Gastrocnemius medialis (tissue), 4 donors: Measurements from ENCODE around the gene ZNF407. TPM values are rescaled to one million over a fixed set of nuclear protein-coding genes. Genes with fewer than 3 reads are reported as not detected.

Experiments
- ATAC-seq, 2 donors: fragments of 150-250 bp; one replicate each; pipeline ENCODE4 v1.9.1; 2016
- DNase-seq, 2 donors: peaks; one replicate each; pipeline ENCODE4 v3.0.0-alpha.2; 2019
- H3K27ac ChIP-seq, 4 donors: fragments of 200-600 bp; sonication (generic); 1 replicate in 1 of 4; 2 replicates in 3 of 4; pipeline ENCODE4 v1.5.1; 2016 to 2018; ENCODE audit warnings: mild to moderate bottlenecking in 2 of 4, moderate library complexity in 1 of 4
- H3K27me3 ChIP-seq, 3 donors: fragments of 200-600 bp; sonication (generic) in 2 of 3; 1 replicate in 1 of 3; 2 replicates in 2 of 3; pipeline versions ENCODE4 v1.5.1 to v1.6.0; 2016 to 2019; ENCODE audit warnings: mild to moderate bottlenecking in 1 of 3, moderate library complexity in 1 of 3
- H3K36me3 ChIP-seq, 2 donors: fragments of 200-600 bp; sonication (generic) in 1 of 2; one replicate each; pipeline ENCODE4 v1.5.1; 2017 to 2018
- H3K4me1 ChIP-seq, 2 donors: fragments of 200-600 bp; sonication (generic) in 1 of 2; one replicate each; pipeline ENCODE4 v1.5.1; 2016 to 2017; ENCODE audit warnings: mild to moderate bottlenecking in 2 of 2
- H3K4me3 ChIP-seq, 4 donors: fragments of 200-600 bp; sonication (generic) in 3 of 4; 1 replicate in 1 of 4; 2 replicates in 3 of 4; pipeline ENCODE4 v1.5.1; 2016 to 2019; ENCODE audit warnings: mild to moderate bottlenecking in 2 of 4
- H3K9me3 ChIP-seq, 3 donors: fragments of 200-600 bp; sonication (generic) in 2 of 3; 1 replicate in 1 of 3; 2 replicates in 2 of 3; pipeline ENCODE4 v1.5.1; 2016 to 2019
- CTCF ChIP-seq, 5 experiments: fragments of 450-650 bp in 3 of 5; fragments of 200-600 bp in 2 of 5; sonication (generic) in 2 of 5; IDR thresholded peaks in 4 of 5; conservative IDR thresholded peaks in 1 of 5; 1 replicate in 4 of 5; 2 replicates in 1 of 5; pipeline ENCODE4 v1.5.1; 2016 to 2019; ENCODE audit warnings: antibody characterized with exemption in 5 of 5, mild to moderate bottlenecking in 3 of 5, moderate library complexity in 3 of 5
- POLR2A ChIP-seq, 2 donors: fragments of 450-650 bp; IDR thresholded peaks; one replicate each; pipeline ENCODE4 v1.6.1; 2017; ENCODE audit warnings: antibody characterized with exemption in 2 of 2, mild to moderate bottlenecking in 2 of 2, moderate library complexity in 2 of 2
- in situ Hi-C, 4 donors: fragments of 200-750 bp; cut with MboI; loops; one replicate each; pipeline versions ENCODE4 v1.15.0 to v1.8.0; 2017; ENCODE audit warnings: low sequenced_read_pairs in 4 of 4
- intact Hi-C: fragments of 100-400 bp; cut with DNase I; formaldehyde crosslinking; loops from one replicate; pipeline ENCODE4 v1.15.1; 2023; ENCODE audit warnings: low total_unique reads
- total RNA-seq, 4 donors: library from RNA; depleted of rRNA; stranded (reverse); fragments of >200 nt; gene quantifications; one replicate each; pipeline versions ENCODE4 v1.1.0 to v1.2.3, GENCODE V29; 2016

Gene ZNF407
- total RNA-seq, 4 donors from 2014 or later: 5.9 to 11.4 (median 9.2) TPM

GRCh38 chr18:74916773-74917393 is 319.2 kb downstream of the ZNF407 start:
- Histone ChIP-seq H3K36me3 (no peaks in the 10 kb centered on the region), H3K27me3 (no peaks in the 10 kb centered on the region), H3K27ac (no peak overlapping the region), H3K9me3 (no peaks in the 10 kb centered on the region), H3K4me1 (no peaks in the 10 kb centered on the region), H3K4me3 (no peak overlapping the region)
- DNase-seq: no peak
- no peak for ATAC-seq
- in situ Hi-C loops: no loop called here
- TF ChIP-seq POLR2A (IDR thresholded peaks at IDR 0.05) (no peak), CTCF (IDR thresholded peaks at IDR 0.05 in 4 of 5, conservative IDR thresholded peaks at IDR 0.05 in 1 of 5) (no peak)
- intact Hi-C loops: no loop called here

GRCh38 chr18:74918276-74918790 is 320.7 kb downstream of the ZNF407 start:
- H3K27me3 ChIP-seq: no peaks in the 10 kb centered on the region
- in situ Hi-C loops: no loop called here
- no peak overlapping the region for H3K27ac ChIP-seq
- no peak overlapping the region for H3K4me3 ChIP-seq
- intact Hi-C loops: no loop called here
- no peak for ATAC-seq
- no peaks in the 10 kb centered on the region for H3K9me3 ChIP-seq
- no peak for TF ChIP-seq POLR2A (IDR thresholded peaks at IDR 0.05)
- TF ChIP-seq CTCF (IDR thresholded peaks at IDR 0.05 in 4 of 5, conservative IDR thresholded peaks at IDR 0.05 in 1 of 5): no peak
- H3K36me3 ChIP-seq: no peaks in the 10 kb centered on the region
- no peak for DNase-seq
- H3K4me1 ChIP-seq: no peaks in the 10 kb centered on the region

- H3K4me3 ChIP-seq: no peak overlapping the region
- ATAC-seq (no peak), DNase-seq (no peak)
- no peaks in the 10 kb centered on the region for H3K9me3 ChIP-seq
- in situ Hi-C loops (no loop called here), intact Hi-C loops (no loop called here)
- no peak for TF ChIP-seq POLR2A (IDR thresholded peaks at IDR 0.05)
- TF ChIP-seq CTCF (IDR thresholded peaks at IDR 0.05 in 4 of 5, conservative IDR thresholded peaks at IDR 0.05 in 1 of 5): no peak
- no peaks in the 10 kb centered on the region for H3K4me1 ChIP-seq
- no peaks in the 10 kb centered on the region for H3K27me3 ChIP-seq
- no peaks in the 10 kb centered on the region for H3K36me3 ChIP-seq
- no peak overlapping the region for H3K27ac ChIP-seq
Measured at GRCh38 chr18:74921057-74921820, 323.6 kb downstream of the ZNF407 start.

- H3K27ac ChIP-seq: no peak overlapping the region
- H3K27me3 ChIP-seq: no peaks in the 10 kb centered on the region
- no peak for TF ChIP-seq POLR2A (IDR thresholded peaks at IDR 0.05)
- no peak for TF ChIP-seq CTCF (IDR thresholded peaks at IDR 0.05 in 4 of 5, conservative IDR thresholded peaks at IDR 0.05 in 1 of 5)
- intact Hi-C loops (no loop called here), in situ Hi-C loops (no loop called here)
- no peaks in the 10 kb centered on the region for H3K9me3 ChIP-seq
- H3K36me3 ChIP-seq: no peaks in the 10 kb centered on the region
- DNase-seq (no peak), ATAC-seq (no peak)
- no peaks in the 10 kb centered on the region for H3K4me1 ChIP-seq
- no peak overlapping the region for H3K4me3 ChIP-seq
Measured at GRCh38 chr18:74926051-74926450, 328.4 kb downstream of the ZNF407 start.
